Suprapubic skin (tissue), 4 donors: ENCODE results near the gene FCER2. TPM values are rescaled to one million over a fixed set of nuclear protein-coding genes. Genes with fewer than 3 reads are reported as not detected.

Experiments used
- DNase-seq, 2 donors: peaks; one replicate each; pipeline ENCODE4 v3.0.0-alpha.2; 2019; ENCODE audit warnings: low spot score in 2 of 2
- H3K27ac ChIP-seq: fragments of 200-600 bp; sonication (generic); one replicate; pipeline ENCODE4 v1.5.1; 2019
- H3K27me3 ChIP-seq: fragments of 200-600 bp; sonication (generic); one replicate; pipeline ENCODE4 v1.5.1; 2019
- H3K36me3 ChIP-seq: fragments of 200-600 bp; sonication (generic); one replicate; pipeline ENCODE4 v1.5.1; 2019
- H3K4me1 ChIP-seq: fragments of 200-600 bp; sonication (generic); one replicate; pipeline ENCODE4 v1.5.1; 2019
- H3K4me3 ChIP-seq: fragments of 200-600 bp; sonication (generic); one replicate; pipeline ENCODE4 v1.5.1; 2019; ENCODE audit warnings: mild to moderate bottlenecking
- H3K9me3 ChIP-seq: fragments of 200-600 bp; sonication (generic); one replicate; pipeline ENCODE4 v1.5.1; 2019
- EP300 ChIP-seq: sonication (generic); formaldehyde crosslinking; IDR thresholded peaks from one replicate; pipeline ENCODE4 v1.6.1; 2017; ENCODE audit warnings: antibody characterized with exemption
- POLR2A ChIP-seq, 2 donors: fragments of 450-650 bp; IDR thresholded peaks; one replicate each; pipeline ENCODE4 v1.6.1; 2017; ENCODE audit warnings: antibody characterized with exemption in 2 of 2, mild to moderate bottlenecking in 2 of 2, moderate library complexity in 2 of 2
- POLR2AphosphoS5 ChIP-seq, 3 donors: sonication (generic); formaldehyde crosslinking; IDR thresholded peaks; one replicate each; pipeline ENCODE4 v1.6.1; 2017; ENCODE audit warnings: antibody characterized with exemption in 3 of 3
- WGBS: methylation state at CpG from one replicate; pipeline ENCODE4 v1.1.5; 2018; 5-methylcytosine and 5-hydroxymethylcytosine counted together
- total RNA-seq, 4 donors: library from RNA; depleted of rRNA; stranded (reverse); fragments of >200 nt; gene quantifications; one replicate each; pipeline ENCODE4 v1.1.0, GENCODE V29; 2016
- TF ChIP-seq, protein P1 (sequence below), 2 donors: fragments of 200-600 bp in 1 of 2; fragments of 450-650 bp in 1 of 2; sonication (generic) in 1 of 2; IDR thresholded peaks; one replicate each; pipeline ENCODE4 v1.5.1; 2016 to 2019; ENCODE audit warnings: antibody characterized with exemption in 2 of 2, mild to moderate bottlenecking in 1 of 2, moderate library complexity in 1 of 2

Gene FCER2
- total RNA-seq, 4 donors from 2014 or later: not detected

DNA sequence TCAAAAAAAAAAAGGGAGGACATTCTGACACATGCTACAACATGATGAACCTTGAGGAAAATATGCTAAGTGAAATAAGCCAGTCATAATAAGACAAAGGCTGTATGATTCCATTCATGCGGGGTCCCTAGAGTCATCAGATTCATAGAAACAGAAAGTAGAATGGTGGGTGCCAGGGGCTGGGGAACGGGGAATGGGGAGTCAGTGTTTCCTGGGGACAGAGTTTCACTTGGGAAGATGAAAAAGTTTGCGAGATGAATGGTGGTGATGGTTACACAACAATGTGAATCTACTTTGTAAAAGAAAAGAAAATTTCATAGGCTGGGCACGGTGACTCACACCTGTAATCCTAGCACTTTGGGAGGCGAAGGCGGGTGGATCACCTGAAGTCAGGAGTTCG, 36.1 kb upstream of the FCER2 start:
- H3K27me3 ChIP-seq: peaks cover 18% of the 10 kb centered on the region
- DNase-seq: no peak

DNA sequence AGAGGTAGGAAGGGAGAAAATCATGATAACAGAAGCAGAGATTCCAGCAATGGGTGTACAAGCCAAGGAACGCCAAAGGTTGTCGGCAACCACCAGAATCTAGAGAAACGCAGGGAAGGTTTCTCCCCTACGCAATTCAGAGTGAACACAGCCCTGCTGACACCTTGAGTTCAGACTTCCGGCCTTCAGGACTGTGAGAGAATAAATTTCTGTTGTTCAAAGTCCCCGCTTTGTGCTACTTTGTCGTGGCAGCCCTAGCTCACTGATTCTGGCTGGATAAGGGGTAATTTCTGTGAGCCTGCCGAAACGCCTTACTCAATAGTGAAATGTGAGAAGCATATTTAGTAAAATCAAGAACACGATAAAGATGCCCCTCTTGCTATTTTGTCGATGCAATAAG, 35.3 kb upstream of the FCER2 start:
- H3K9me3 ChIP-seq: no peaks in the 10 kb centered on the region
- TF ChIP-seq EP300: no peak
- TF ChIP-seq POLR2AphosphoS5 (IDR thresholded peaks at IDR 0.05): no peak
- H3K36me3 ChIP-seq: no peaks in the 10 kb centered on the region
- WGBS: 88% methylated on average over 11 of the region's 11 CpGs
- DNase-seq: no peak
- H3K4me3 ChIP-seq: no peak overlapping the region
- peaks cover 20% of the 10 kb centered on the region for H3K27me3 ChIP-seq
- no peaks in the 10 kb centered on the region for H3K4me1 ChIP-seq
- H3K27ac ChIP-seq: no peak overlapping the region

More for the DNA sequence above, 36.1 kb upstream of the FCER2 start:
- whole genome bisulfite sequencing: 84% methylated on average over 7 of the region's 7 CpGs
- H3K4me1 ChIP-seq: no peaks in the 10 kb centered on the region
- no peaks in the 10 kb centered on the region for H3K9me3 ChIP-seq
- no peaks in the 10 kb centered on the region for H3K36me3 ChIP-seq
- no peak overlapping the region for H3K4me3 ChIP-seq
- H3K27ac ChIP-seq: no peak overlapping the region
- no peak for TF ChIP-seq EP300

DNA sequence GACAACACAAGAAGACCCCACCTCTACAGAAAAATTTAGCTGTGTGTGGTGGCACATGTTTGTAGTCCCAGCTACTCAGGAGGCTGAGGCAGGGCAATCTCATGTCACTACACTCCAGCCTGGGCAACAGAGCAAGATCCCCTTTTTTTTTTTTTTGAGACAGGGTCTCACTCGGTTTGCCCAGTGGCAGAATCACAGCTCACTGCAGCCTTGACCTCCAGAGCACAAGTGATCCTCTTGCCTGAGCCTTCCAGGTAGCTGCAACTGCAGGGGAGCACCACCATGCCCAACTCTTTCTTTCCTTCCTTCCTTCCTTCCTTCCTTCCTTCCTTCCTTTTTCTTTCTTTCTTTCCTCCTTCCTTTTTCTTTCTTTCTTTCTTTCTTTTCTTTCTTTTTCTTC, 34.2 kb upstream of the FCER2 start:
- WGBS: 72% methylated on average over 1 of the region's 1 CpG

DNA sequence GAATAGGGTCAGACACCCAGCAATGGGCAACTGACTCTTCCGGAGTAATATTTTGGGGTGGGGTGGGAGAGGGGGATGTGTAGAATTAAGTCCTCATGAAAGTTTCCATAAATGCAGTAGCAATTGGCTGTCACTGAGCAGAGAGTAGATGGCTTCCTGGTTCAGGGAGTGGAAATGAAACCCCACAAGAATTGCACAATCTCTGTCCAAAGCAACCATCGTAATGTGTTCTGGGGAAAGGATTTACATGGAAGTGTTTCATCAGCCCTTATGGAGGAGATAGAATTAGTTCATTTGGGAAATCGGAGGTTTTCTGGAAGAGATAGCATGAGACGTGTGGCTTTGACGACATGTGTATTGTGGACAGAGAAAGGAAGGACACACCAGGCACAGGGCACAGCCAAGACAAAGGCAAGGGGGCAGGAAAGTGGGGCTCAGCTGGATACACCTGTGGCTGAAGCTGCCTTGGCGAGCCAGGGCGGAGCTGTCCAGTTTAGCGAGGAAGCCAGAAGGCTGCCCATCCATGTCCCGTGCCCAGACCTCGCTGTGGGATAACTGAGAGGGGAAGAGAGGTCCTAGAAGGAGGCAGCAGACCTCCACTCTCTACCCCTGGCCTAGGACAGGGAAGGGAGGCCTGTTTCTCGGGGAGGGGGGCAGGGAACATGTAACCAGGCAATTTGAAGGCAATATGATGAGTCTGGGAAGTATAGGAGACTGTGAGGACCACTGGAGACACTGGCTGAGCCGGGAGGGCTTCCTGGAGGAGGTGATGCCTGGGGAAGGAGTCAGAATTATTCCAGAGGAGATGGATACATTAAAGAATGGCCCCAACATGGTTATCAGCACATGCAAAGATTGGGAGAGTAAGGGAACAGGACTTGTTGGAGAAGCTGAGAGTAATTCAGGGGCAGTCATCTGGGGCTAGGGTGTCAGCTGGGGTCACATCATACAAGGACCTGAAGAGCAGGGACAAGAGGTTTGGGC, 32.6 kb upstream of the FCER2 start:
- no peak for DNase-seq
- Histone ChIP-seq H3K27ac (no peak overlapping the region), H3K9me3 (no peaks in the 10 kb centered on the region), H3K4me1 (peaks cover 13% of the 10 kb centered on the region), H3K36me3 (no peaks in the 10 kb centered on the region), H3K27me3 (peaks cover 43% of the 10 kb centered on the region), H3K4me3 (no peak overlapping the region)
- TF ChIP-seq EP300 (no peak), POLR2AphosphoS5 (IDR thresholded peaks at IDR 0.05) (no peak), POLR2A (IDR thresholded peaks at IDR 0.05) (no peak)
- TF ChIP-seq, protein P1, sequence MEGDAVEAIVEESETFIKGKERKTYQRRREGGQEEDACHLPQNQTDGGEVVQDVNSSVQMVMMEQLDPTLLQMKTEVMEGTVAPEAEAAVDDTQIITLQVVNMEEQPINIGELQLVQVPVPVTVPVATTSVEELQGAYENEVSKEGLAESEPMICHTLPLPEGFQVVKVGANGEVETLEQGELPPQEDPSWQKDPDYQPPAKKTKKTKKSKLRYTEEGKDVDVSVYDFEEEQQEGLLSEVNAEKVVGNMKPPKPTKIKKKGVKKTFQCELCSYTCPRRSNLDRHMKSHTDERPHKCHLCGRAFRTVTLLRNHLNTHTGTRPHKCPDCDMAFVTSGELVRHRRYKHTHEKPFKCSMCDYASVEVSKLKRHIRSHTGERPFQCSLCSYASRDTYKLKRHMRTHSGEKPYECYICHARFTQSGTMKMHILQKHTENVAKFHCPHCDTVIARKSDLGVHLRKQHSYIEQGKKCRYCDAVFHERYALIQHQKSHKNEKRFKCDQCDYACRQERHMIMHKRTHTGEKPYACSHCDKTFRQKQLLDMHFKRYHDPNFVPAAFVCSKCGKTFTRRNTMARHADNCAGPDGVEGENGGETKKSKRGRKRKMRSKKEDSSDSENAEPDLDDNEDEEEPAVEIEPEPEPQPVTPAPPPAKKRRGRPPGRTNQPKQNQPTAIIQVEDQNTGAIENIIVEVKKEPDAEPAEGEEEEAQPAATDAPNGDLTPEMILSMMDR (IDR thresholded peaks at IDR 0.05): no peak
- WGBS: 61% methylated on average over 12 of the region's 12 CpGs

More for the DNA sequence above, 34.2 kb upstream of the FCER2 start:
- TF ChIP-seq POLR2A (IDR thresholded peaks at IDR 0.05) (no peak), EP300 (no peak), POLR2AphosphoS5 (IDR thresholded peaks at IDR 0.05) (no peak)
- TF ChIP-seq, protein P1 (IDR thresholded peaks at IDR 0.05): no peak
- no peak overlapping the region for H3K4me3 ChIP-seq
- no peaks in the 10 kb centered on the region for H3K4me1 ChIP-seq
- no peak for DNase-seq
- H3K9me3 ChIP-seq: no peaks in the 10 kb centered on the region
- no peaks in the 10 kb centered on the region for H3K36me3 ChIP-seq
- peaks cover 26% of the 10 kb centered on the region for H3K27me3 ChIP-seq
- H3K27ac ChIP-seq: no peak overlapping the region

DNA sequence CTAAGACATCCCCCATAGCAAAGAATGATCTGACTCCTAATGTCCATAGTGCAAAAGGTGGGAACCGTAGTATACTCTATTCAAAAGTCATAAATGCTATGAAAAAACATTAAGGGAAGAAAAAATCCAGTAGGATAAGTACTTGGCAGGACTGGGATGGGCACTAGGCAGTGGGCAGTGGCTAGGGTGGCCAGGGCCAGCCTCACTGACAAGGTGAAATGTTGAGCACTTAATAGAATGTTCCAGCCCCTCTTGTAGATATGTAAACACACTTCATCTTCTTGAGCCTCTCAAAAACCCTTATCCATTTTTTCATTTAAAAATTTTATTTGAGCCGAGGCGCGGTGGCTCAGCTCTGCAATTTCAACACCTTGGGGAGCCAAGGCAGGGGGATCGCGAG, 31.4 kb upstream of the FCER2 start:
- H3K27me3 ChIP-seq: peaks cover 48% of the 10 kb centered on the region
- no peak overlapping the region for H3K4me3 ChIP-seq
- H3K9me3 ChIP-seq: no peaks in the 10 kb centered on the region
- TF ChIP-seq POLR2A (IDR thresholded peaks at IDR 0.05) (no peak), POLR2AphosphoS5 (IDR thresholded peaks at IDR 0.05) (no peak), EP300 (no peak)
- TF ChIP-seq, protein P1 (IDR thresholded peaks at IDR 0.05): no peak
- H3K36me3 ChIP-seq: no peaks in the 10 kb centered on the region
- no peak for DNase-seq
- no peak overlapping the region for H3K27ac ChIP-seq
- peaks cover 15% of the 10 kb centered on the region for H3K4me1 ChIP-seq
- WGBS: 79% methylated on average over 6 of the region's 6 CpGs

DNA sequence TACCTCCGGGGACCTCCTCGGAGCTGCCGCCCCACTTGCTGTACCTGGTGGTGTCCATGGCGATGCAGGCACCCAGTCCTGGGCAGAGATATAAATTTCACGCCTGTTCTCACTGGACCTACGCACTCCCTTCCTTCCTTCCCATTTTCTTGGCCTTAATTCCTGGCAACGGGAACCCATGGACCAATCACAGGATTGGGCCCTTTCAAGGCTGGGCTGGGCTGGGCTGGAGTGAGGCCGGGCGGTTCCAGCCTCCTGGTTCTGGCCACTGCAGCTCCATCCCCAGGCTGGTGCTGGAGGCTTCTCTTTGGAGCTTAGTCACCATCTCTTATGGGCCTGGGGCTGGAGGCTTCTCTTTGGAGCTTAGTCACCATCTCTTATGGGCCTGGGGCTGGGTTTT, 30.1 kb upstream of the FCER2 start, which contains the start of gene CLEC4G:
TSS of gene CLEC4G (minus strand) at position 66 of the 400 bp plus-strand sequence. CDS start at position 58, 8 bp downstream.
- no peaks in the 10 kb centered on the region for H3K36me3 ChIP-seq
- no peak for TF ChIP-seq POLR2AphosphoS5 (IDR thresholded peaks at IDR 0.05)
- TF ChIP-seq POLR2A (IDR thresholded peaks at IDR 0.05): no peak
- no peak for TF ChIP-seq EP300
- TF ChIP-seq, protein P1 (IDR thresholded peaks at IDR 0.05): no peak
- WGBS: 53% methylated on average over 9 of the region's 9 CpGs
- H3K27ac ChIP-seq: no peak within 1 kb of the TSS
- no peak for DNase-seq
- H3K4me3 ChIP-seq: no peak within 1 kb of the TSS
- H3K9me3 ChIP-seq: no peaks in the 10 kb centered on the region
- H3K4me1 ChIP-seq: peaks cover 15% of the 10 kb centered on the region
- peaks cover 58% of the 10 kb centered on the region for H3K27me3 ChIP-seq
